Right renal pelvis (tissue), 4 donors: ENCODE measurements around the gene KSR1. TPM values are rescaled to one million over a fixed set of nuclear protein-coding genes. Genes with fewer than 3 reads are reported as not detected.

Source experiments
- DNase-seq, 4 donors: peaks; one replicate each; pipeline ENCODE4 v3.0.0-alpha.2; 2013; ENCODE audit warnings: low read depth in 4 of 4, low spot score in 3 of 4, missing footprints in 1 of 4
- polyA plus RNA-seq, 4 donors: library from polyadenylated mRNA; unstranded; fragments of 120-200 nt; gene quantifications; one replicate each; pipeline ENCODE4 v1.2.1, GENCODE V29; 2013; ENCODE audit not compliant: insufficient read length in 4 of 4

KSR1 gene
- polyA plus RNA-seq, 4 donors = 41.7 to 54.6 (median 48.1) TPM

DNA sequence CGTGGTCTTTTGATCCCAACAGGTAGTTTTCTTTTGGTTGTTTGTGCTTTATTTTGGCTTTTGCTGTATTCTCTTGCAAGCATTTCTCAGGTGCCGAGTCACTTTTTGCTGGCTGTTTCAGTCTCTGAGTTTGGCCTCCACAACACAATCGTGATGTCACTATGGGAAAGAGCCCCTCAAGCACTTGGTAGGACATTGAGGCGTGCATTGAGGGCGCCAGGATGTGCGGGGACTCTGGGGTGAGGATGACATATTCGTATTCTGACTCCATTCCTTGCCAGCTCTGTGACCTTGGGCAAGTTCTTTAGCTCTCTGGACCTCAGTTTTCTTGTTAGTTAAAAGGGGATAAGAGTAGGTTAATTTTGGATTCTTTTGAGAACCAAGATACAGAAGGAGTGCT, 13.0 kb downstream of the KSR1 start:
- DNase-seq = no peak

DNA sequence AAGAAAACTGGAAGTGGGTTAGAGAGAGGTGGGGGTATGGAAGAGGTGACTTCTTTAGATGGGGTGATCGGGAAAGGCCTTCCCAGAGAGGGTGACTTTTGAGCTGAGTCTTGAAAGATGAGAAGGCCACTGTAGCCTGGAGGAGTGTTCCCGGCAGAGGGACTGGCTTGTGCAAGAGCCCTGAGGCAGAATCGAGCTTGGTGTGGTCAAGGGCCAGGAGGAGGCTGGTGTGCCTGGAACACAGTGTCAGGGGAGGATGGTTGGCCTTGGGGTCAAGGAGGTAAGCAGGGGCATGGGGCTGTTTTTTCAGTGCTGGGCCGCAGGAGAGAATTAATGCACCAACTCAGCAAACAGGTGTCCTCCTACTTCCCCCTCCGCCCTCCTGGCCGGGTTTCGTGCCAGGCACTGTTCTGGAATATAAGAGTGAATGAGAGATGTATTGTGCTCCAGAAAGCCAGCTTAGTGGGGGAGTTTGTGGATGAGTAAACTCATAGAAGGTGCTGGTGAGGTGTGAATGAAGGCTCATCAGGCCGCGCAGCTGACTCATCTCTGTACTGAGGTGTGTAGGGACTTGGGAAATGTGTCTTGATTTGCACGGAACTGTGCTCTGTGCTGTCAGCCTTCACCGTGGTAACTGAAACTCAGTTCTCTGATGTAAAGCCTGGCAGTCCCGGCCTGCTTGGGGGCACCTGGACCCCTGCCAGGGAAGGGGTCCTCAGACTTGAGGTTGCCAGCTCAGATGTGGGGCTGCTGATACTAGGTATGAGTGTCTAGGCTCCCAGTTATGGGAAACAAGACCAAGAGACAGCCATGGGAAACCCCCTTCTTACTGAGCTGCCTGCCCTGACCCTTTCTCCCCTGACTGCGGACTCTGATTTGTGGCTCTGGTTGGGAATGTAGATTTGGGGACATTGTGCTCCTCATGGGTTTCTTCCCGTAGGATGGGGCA, 15.3 kb downstream of the KSR1 start:
- DNase-seq = no peak

GRCh38 chr17:27473190-27473747, 17.0 kb downstream of the KSR1 start:
- no peak for DNase-seq

DNA sequence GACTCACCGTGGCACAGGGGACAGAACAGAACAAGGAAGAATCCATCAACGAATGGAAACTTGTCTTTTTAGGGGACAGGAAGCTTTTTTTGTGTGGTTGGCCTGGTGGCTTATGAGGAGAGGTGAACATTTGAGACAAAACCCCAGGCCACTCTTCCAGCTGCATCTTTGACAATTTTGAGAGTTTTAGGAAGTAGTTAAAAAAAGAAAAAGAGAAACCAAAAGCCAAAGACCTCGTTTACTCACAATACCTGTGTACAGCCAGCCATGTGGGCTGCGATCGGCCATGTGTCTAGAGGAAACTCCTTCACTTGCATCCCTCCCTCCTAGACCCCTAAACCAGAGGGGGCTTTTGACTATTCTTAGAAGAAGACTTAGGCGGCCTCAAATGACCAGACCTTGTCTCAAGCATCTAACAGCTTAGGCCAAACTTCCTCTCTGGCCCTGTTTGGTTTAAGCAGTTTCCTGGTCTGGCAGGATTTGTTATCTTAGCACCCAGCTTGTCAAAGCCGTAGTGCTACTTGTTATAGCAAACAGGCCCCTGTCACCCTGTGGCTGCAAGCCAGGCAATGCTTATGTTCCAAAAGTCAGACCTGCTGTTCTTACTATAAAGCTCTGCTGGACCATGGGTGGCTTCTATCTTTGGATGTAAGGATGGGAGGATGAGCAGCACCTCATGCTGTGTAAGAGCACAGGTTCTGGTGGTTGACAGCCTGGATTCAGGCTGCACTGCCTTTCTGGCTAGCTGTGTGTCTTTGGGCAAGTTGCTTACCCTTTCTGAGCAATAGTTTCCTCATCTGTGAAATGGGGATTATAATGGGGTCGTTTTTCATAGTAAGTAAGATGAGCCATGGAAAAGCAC, 17.7 kb downstream of the KSR1 start:
- no peak for DNase-seq

DNA sequence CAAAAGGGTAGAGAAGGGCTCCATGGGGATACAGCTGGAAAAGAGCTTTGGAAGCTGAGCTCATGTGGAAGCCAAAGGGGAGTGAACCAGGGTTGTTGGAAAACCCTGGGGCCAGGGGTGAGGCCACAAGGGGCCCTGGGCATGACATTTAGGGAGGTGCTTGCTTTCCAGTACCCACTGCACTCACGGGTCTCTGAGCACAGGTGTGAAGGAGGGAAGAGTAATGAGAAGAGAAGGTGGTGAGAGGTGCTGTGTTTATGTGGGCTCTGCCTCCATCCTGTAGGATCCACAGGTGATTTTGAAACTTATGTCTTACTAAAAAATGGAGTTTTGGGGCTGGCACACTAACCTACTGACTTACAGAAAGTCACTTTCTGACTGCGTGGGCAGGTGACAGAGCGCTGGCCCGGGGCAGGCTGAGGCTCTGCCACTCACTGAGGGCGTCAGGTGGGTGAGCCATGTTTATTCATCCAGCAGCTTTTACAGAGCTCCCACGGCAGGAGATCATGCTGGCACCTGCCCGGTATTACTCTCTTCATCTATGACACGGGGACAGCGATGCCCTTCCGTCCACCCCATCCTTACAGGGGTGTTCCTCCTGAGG, 18.9 kb downstream of the KSR1 start:
- DNase-seq = no peak

GRCh38 chr17:27475981-27476895, 20.0 kb downstream of the KSR1 start:
- no peak for DNase-seq

- DNase-seq = no peak
Measured at GRCh38 chr17:27477050-27477888, 21.0 kb downstream of the KSR1 start.

DNA sequence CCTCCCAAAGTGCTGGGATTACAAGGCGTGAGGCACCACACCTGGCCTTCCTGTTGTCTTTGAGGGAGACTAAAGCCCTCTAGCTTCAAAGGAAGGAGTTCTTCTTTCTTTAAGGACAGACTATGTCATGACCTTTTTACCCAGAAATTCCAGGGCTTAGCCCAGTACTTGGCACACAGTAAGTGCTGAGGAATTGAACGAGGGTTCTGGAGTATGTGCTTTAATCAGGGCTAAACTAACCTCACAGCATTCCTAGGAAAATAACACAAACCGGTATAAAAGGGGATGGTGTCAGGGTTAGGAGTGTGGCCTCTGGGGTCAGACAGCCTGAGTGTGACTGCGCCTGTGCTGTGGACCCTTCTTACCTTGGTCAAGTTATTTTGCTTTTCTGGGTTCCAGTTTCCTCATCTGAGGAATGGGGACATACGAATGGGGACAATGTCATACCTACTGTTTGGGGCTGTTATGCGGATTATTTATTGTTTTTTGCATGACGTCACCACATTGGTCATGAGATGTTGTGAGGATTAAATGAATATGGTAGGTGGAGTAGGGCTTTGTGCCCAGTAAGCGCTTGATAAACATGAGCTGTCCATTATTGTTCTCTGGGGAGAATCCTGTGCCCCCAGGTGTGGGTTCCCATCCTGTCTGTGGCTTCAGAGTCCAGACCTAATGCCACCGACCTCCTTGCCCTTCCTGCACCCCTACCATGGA, 21.9 kb downstream of the KSR1 start:
- no peak for DNase-seq

- no peak for DNase-seq
Measured at GRCh38 chr17:27478901-27479538, 22.8 kb downstream of the KSR1 start.

DNA sequence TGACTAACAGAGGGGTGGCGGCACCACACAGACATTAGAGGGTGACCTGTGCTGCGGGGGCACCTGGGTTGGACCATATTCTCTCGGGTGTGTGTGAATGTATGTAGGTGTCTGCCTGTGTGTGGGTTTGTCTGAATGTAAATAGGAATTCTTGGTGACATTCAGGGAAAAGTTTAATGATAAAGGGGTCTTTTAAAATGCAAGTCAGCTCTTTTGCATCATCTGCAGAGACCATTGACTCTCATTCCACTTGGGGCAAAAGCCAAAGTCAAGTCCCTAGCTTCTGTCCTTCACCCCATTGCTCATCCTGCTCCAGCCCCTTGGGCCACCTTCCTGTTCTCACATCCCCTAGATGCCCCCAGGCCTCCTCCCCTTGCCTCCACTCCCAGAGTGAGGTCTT, 23.6 kb downstream of the KSR1 start:
- DNase-seq = no peak

- DNase-seq = no peak
Measured at GRCh38 chr17:27480699-27481098, 24.5 kb downstream of the KSR1 start.

DNA sequence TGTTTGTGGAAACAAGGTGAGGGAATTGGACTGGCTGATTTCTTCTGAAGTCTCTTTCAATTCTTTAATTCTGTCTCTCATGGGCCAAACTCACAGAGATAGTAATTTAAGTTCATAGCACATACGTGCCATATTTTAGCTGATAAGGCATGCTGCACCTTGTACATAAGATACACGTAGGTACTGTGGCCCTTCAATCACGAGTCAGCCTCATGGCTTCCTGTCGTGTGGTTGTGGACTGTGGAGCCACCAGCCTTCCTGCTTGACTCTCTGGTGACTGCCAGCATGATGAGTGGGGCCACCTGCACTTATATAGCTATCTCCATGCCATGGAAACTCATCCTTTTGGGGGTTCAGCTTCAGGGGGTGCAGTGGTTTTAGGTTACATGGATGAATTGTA, 25.1 kb downstream of the KSR1 start:
- no peak for DNase-seq

DNA sequence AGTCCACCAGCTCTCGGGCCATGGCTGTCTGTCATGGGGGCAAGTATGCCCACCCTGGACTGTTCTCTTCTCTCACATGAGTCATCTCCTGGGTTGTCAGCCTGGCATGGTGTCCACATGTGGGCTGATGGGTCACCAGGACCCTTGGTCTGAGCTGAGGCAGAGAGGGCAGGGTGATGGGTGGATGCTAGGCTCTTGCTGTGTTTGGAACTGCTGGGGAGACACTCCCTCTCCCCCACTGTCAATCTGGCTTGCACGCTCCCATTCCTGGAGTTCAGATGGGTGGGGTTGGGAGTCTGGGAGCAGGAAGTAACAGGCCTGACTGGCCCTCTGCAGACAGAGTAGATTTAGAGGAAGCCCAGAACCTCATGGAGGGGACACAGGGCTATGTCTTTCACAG, 28.9 kb downstream of the KSR1 start:
- no peak for DNase-seq

GRCh38 chr17:27485716-27486495, 29.7 kb downstream of the KSR1 start:
- DNase-seq = no peak

DNA sequence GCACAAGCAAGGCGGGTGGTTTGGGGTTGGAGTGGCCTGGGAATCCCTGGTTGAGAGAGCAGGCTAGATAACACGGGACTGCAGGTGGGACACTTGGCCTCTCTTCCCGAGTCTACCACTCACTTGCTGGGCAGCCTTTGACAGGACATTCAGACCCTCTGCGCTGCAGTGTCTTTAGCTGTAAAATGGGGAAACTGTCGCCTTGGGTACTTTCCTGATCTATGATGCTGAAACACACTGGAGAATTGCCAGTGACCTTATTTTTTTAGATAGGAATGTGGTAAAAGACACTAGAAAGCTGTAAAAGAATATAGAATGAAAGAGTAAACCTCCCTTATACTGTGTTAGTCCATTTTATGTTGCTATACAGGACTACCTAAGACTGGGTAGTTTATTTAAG, 30.5 kb downstream of the KSR1 start:
- DNase-seq = no peak

DNA sequence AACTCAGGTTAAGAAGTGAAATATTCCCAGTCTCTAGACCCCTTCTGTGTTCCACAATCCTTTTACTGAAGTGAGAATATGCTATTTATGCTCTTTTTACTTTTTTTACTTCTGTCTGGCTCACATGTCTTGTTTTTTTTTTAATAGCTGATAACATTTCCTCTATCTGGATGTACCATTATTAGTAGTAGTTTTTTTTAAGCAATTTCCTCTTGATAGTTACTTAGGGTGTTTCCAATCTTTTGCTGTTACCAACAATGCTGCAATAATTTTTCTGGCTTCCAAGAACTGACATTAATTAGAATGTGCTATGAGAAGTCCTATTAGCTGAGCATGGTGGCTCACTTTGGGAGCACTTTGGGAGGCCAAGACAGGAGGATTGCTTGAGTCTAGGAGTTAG, 32.0 kb downstream of the KSR1 start:
- no peak for DNase-seq
